HCT116 (cell line): Measurements from ENCODE around the gene UROD. TPM values are rescaled to one million over a fixed set of nuclear protein-coding genes. Genes with fewer than 3 reads are reported as not detected.
"Not testable (repeated sequence)": the region's sequence is repeated elsewhere in the genome, so short reads cannot be mapped to it uniquely, and the experiment has no call there.

Experiments used
- ATAC-seq: fragments of 200-7000 bp; cut with Tn5 transposase; 2 replicates; pipeline ENCODE4 v1.9.1; 2020; ENCODE audit warnings: mild to moderate bottlenecking, moderate library complexity
- BruUV-seq: library from RNA; stranded (reverse); fragments of 400-500 nt; replicated peaks from 2 replicates; lab custom pipeline; 2021; lab: Mats Ljungman, UMichigan
- CTCF ChIA-PET: fragments of 300-600 bp; sonication (Branson Sonifier 250); formaldehyde crosslinking; loops from one replicate; lab custom pipeline; 2021; ENCODE audit warnings: antibody characterized with exemption; lab: Charles Lee
- POLR2A ChIA-PET: fragments of 300-600, 350-600 bp; sonication (Branson Sonifier 250); formaldehyde crosslinking; loops from one replicate; lab custom pipeline; 2021; ENCODE audit warnings: antibody characterized with exemption; lab: Charles Lee
- RAD21 ChIA-PET, 2 experiments: fragments of 300-600 bp; sonication (Branson Sonifier 250); formaldehyde crosslinking; loops; one replicate each; lab custom pipeline; 2023; ENCODE audit warnings: low total read pairs in 2 of 2; ENCODE audit not compliant: uncharacterized antibody in 2 of 2, unreplicated experiment in 2 of 2, low non-redundant PET in 1 of 2; lab: Charles Lee
- DNase-seq: peaks from one replicate; pipeline ENCODE4 v3.0.0-alpha.2; 2010; ENCODE audit warnings: low read depth, low spot score
- H2AFZ ChIP-seq: fragments of 200-600 bp; shearing (Covaris generic), sonication (generic); 2 replicates; pipeline ENCODE4 v1.6.1; 2017; ENCODE audit warnings: low read depth, mixed run types, mixed read lengths, antibody characterized with exemption, low read length; ENCODE audit not compliant: poor library complexity, severe bottlenecking
- H3K27ac ChIP-seq: 2 replicates; pipeline ENCODE4 v1.5.1; 2012; ENCODE audit warnings: low read depth, low read length
- H3K27me3 ChIP-seq: fragments of 200-600 bp; sonication (generic); 2 replicates; pipeline ENCODE4 v1.6.1; 2016; ENCODE audit warnings: mixed run types, low read length, mixed read lengths; ENCODE audit not compliant: insufficient read depth
- H3K36me3 ChIP-seq, 2 experiments: fragments of 200-500 bp in 1 of 2; fragments of 200-600 bp in 1 of 2; sonication (Bioruptor generic) in 1 of 2; sonication (generic) in 1 of 2; 2 replicates each; pipeline versions ENCODE4 v1.5.1 to v1.6.1; 2014 to 2016; ENCODE audit warnings: low read length in 2 of 2, inconsistent platforms in 1 of 2, mixed read lengths in 1 of 2, mixed run types in 1 of 2; ENCODE audit not compliant: insufficient read depth in 2 of 2, control insufficient read depth in 1 of 2
- H3K4me1 ChIP-seq, 2 experiments: fragments of 200-600 bp in 1 of 2; sonication (generic) in 1 of 2; 2 replicates each; pipeline versions ENCODE4 v1.5.1 to v1.6.1; 2012 to 2017; ENCODE audit warnings: low read length in 2 of 2, inconsistent platforms in 1 of 2, mild to moderate bottlenecking in 1 of 2, mixed read lengths in 1 of 2, mixed run types in 1 of 2, moderate library complexity in 1 of 2; ENCODE audit not compliant: insufficient read depth in 2 of 2, control insufficient read depth in 1 of 2
- H3K4me2 ChIP-seq: fragments of 200-600 bp; sonication (generic); 2 replicates; pipeline ENCODE4 v1.6.1; 2017; ENCODE audit warnings: mixed run types, low read length, mixed read lengths
- H3K4me3 ChIP-seq, 2 experiments: fragments of 200-600 bp in 1 of 2; sonication (generic) in 1 of 2; replicated peaks in 1 of 2; 2 replicates each; pipeline ENCODE4 v1.5.1; 2011 to 2016; ENCODE audit warnings: low read length in 2 of 2, control low read depth in 1 of 2, low read depth in 1 of 2, mild to moderate bottlenecking in 1 of 2, mixed read lengths in 1 of 2, mixed run types in 1 of 2
- H3K79me2 ChIP-seq: fragments of 200-600 bp; sonication (generic); 2 replicates; pipeline ENCODE4 v1.6.1; 2017; ENCODE audit warnings: mild to moderate bottlenecking, mixed run types, low read length, moderate library complexity, mixed read lengths; ENCODE audit not compliant: insufficient read depth
- H3K9ac ChIP-seq: fragments of 200-600 bp; sonication (generic); 2 replicates; pipeline ENCODE4 v1.6.1; 2016; ENCODE audit warnings: low read length, mixed read lengths
- H3K9me2 ChIP-seq: fragments of 200-600 bp; sonication (generic), shearing (Covaris generic); 2 replicates; pipeline ENCODE4 v1.6.1; 2017; ENCODE audit warnings: mixed run types, mild to moderate bottlenecking, moderate library complexity; ENCODE audit not compliant: insufficient read depth
- H3K9me3 ChIP-seq, 2 experiments: fragments of 200-500 bp in 1 of 2; fragments of 200-600 bp in 1 of 2; sonication (Bioruptor generic) in 1 of 2; sonication (generic) in 1 of 2; 2 replicates each; pipeline ENCODE4 v1.6.1; 2014 to 2017; ENCODE audit warnings: low read length in 2 of 2, mixed read lengths in 2 of 2, inconsistent platforms in 1 of 2, low read depth in 1 of 2, mild to moderate bottlenecking in 1 of 2, mixed run types in 1 of 2, moderate library complexity in 1 of 2; ENCODE audit not compliant: control insufficient read depth in 1 of 2, insufficient read depth in 1 of 2
- H4K20me1 ChIP-seq: fragments of 200-600 bp; sonication (generic), shearing (Covaris generic); 2 replicates; pipeline ENCODE4 v1.6.1; 2017; ENCODE audit warnings: mixed run types, mild to moderate bottlenecking, moderate library complexity; ENCODE audit not compliant: insufficient read depth
- intact Hi-C: fragments of 100-400 bp; cut with micrococcal nuclease; formaldehyde crosslinking; loops from 2 replicates; pipeline ENCODE4 v1.10.0; 2022
- total RNA-seq: library from RNA; stranded (reverse); gene quantifications from one replicate; pipeline ENCODE4 v1.2.1, GENCODE V29; 2021; ENCODE audit not compliant: unreplicated experiment
- TF ChIP-seq, protein P1 (sequence below): IDR thresholded peaks from 2 replicates; pipeline ENCODE4 v1.6.1; 2012; ENCODE audit warnings: low read depth

UROD gene
- total RNA-seq, 1 experiment from 2014 or later, result 73.7 TPM

GRCh38 chr1:44976252-44976651 is 35.8 kb upstream of the UROD start (continued):
- TF ChIP-seq, protein P1, sequence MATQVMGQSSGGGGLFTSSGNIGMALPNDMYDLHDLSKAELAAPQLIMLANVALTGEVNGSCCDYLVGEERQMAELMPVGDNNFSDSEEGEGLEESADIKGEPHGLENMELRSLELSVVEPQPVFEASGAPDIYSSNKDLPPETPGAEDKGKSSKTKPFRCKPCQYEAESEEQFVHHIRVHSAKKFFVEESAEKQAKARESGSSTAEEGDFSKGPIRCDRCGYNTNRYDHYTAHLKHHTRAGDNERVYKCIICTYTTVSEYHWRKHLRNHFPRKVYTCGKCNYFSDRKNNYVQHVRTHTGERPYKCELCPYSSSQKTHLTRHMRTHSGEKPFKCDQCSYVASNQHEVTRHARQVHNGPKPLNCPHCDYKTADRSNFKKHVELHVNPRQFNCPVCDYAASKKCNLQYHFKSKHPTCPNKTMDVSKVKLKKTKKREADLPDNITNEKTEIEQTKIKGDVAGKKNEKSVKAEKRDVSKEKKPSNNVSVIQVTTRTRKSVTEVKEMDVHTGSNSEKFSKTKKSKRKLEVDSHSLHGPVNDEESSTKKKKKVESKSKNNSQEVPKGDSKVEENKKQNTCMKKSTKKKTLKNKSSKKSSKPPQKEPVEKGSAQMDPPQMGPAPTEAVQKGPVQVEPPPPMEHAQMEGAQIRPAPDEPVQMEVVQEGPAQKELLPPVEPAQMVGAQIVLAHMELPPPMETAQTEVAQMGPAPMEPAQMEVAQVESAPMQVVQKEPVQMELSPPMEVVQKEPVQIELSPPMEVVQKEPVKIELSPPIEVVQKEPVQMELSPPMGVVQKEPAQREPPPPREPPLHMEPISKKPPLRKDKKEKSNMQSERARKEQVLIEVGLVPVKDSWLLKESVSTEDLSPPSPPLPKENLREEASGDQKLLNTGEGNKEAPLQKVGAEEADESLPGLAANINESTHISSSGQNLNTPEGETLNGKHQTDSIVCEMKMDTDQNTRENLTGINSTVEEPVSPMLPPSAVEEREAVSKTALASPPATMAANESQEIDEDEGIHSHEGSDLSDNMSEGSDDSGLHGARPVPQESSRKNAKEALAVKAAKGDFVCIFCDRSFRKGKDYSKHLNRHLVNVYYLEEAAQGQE, result no peak

GRCh38 chr1:44977372-44977771 is 34.7 kb upstream of the UROD start:
- POLR2A ChIA-PET, H3K9ac ChIP-seq, RAD21 ChIA-PET, ATAC-seq, H3K79me2 ChIP-seq, H2AFZ ChIP-seq, intact Hi-C loops, H3K27ac ChIP-seq, H3K27me3 ChIP-seq, H3K4me3 ChIP-seq, H4K20me1 ChIP-seq, CTCF ChIA-PET, DNase-seq, H3K4me1 ChIP-seq, H3K4me2 ChIP-seq, BruUV-seq, H3K9me2 ChIP-seq, H3K9me3 ChIP-seq: not testable (repeated sequence)
- peaks cover 11 to 19% of the 10 kb centered on the region in 2 experiments; a peak in 3 of 4 replicates for H3K36me3 ChIP-seq
